ES-I3 (cell line): ENCODE measurements around the gene VEPH1.
A peak's percentile ranks its signal among the peaks of the same experiment; 100 is the strongest.

Source experiments
- H3K36me3 ChIP-seq: 2 replicates; pipeline ENCODE4 v1.6.1; 2013; ENCODE audit warnings: mild to moderate bottlenecking, low read length, control low read depth, moderate library complexity; ENCODE audit not compliant: insufficient read depth
- H3K4me1 ChIP-seq: 2 replicates; pipeline ENCODE4 v1.6.1; 2013; ENCODE audit warnings: mild to moderate bottlenecking, control low read depth, low read length; ENCODE audit not compliant: insufficient read depth
- H3K9ac ChIP-seq: 2 replicates; pipeline ENCODE4 v1.6.1; 2013; ENCODE audit warnings: low read depth, mild to moderate bottlenecking, low read length, moderate library complexity
- H3K9me3 ChIP-seq: 2 replicates; pipeline ENCODE4 v1.6.1; 2013; ENCODE audit warnings: mild to moderate bottlenecking, low read length, moderate library complexity; ENCODE audit not compliant: control insufficient read depth, insufficient read depth

VEPH1 gene

GRCh38 chr3:157502916-157503595, at the start of gene VEPH1:
TSS of gene VEPH1 (minus strand) at chr3:157503416. CDS start at chr3:157495349, 8,067 bp downstream.
- Histone ChIP-seq H3K4me1 (peaks cover 15% of the 10 kb centered on the region), H3K9me3 (no peaks in the 10 kb centered on the region), H3K36me3 (no peaks in the 10 kb centered on the region), H3K9ac (no peak within 1 kb of the TSS)

GRCh38 chr3:157551961-157552360, 48.7 kb upstream of the VEPH1 start:
- Histone ChIP-seq H3K4me1 (no peaks in the 10 kb centered on the region), H3K36me3 (no peaks in the 10 kb centered on the region), H3K9ac (no peak overlapping the region), H3K9me3 (no peaks in the 10 kb centered on the region)

- Histone ChIP-seq H3K9ac (no peak overlapping the region), H3K9me3 (no peaks in the 10 kb centered on the region), H3K4me1 (no peaks in the 10 kb centered on the region), H3K36me3 (no peaks in the 10 kb centered on the region)
Observed at GRCh38 chr3:157549498-157549897, 46.3 kb upstream of the VEPH1 start.

- Histone ChIP-seq H3K9me3 (no peaks in the 10 kb centered on the region; the same call in 1 of the 2 replicates), H3K4me1 (no peaks in the 10 kb centered on the region), H3K9ac (no peak overlapping the region), H3K36me3 (no peaks in the 10 kb centered on the region)
Observed at GRCh38 chr3:157544501-157545130, 41.4 kb upstream of the VEPH1 start.

- Histone ChIP-seq H3K9me3 (no peaks in the 10 kb centered on the region; the same call in 1 of the 2 replicates), H3K36me3 (no peaks in the 10 kb centered on the region), H3K9ac (peak overlapping the region; percentile 80), H3K4me1 (no peaks in the 10 kb centered on the region)
Observed at GRCh38 chr3:157543501-157544035, 40.4 kb upstream of the VEPH1 start.

- Histone ChIP-seq H3K9me3 (no peaks in the 10 kb centered on the region; the same call in 1 of the 2 replicates), H3K36me3 (no peaks in the 10 kb centered on the region), H3K4me1 (no peaks in the 10 kb centered on the region), H3K9ac (peak overlapping the region; percentile 80)
Observed at GRCh38 chr3:157542711-157543500, 39.7 kb upstream of the VEPH1 start.

- Histone ChIP-seq H3K9ac (no peak overlapping the region), H3K4me1 (no peaks in the 10 kb centered on the region), H3K9me3 (no peaks in the 10 kb centered on the region; the same call in 1 of the 2 replicates), H3K36me3 (no peaks in the 10 kb centered on the region)
Observed at GRCh38 chr3:157541506-157542236, 38.5 kb upstream of the VEPH1 start.

GRCh38 chr3:157540656-157541055, 37.4 kb upstream of the VEPH1 start:
- H3K9me3 ChIP-seq: no peaks in the 10 kb centered on the region; the same call in 1 of the 2 replicates
- no peaks in the 10 kb centered on the region for H3K36me3 ChIP-seq
- no peaks in the 10 kb centered on the region for H3K4me1 ChIP-seq
- H3K9ac ChIP-seq: no peak overlapping the region

GRCh38 chr3:157535667-157536066, 32.5 kb upstream of the VEPH1 start:
- Histone ChIP-seq H3K9me3 (no peaks in the 10 kb centered on the region; the same call in 1 of the 2 replicates), H3K36me3 (no peaks in the 10 kb centered on the region), H3K9ac (no peak overlapping the region), H3K4me1 (peaks cover 19% of the 10 kb centered on the region)

GRCh38 chr3:157534725-157535161, 31.5 kb upstream of the VEPH1 start:
- no peak overlapping the region for H3K9ac ChIP-seq
- H3K4me1 ChIP-seq: peaks cover 19% of the 10 kb centered on the region
- no peaks in the 10 kb centered on the region for H3K36me3 ChIP-seq
- no peaks in the 10 kb centered on the region for H3K9me3 ChIP-seq

- no peaks in the 10 kb centered on the region for H3K36me3 ChIP-seq
- peaks cover 19% of the 10 kb centered on the region for H3K4me1 ChIP-seq
- H3K9ac ChIP-seq: no peak overlapping the region
- no peaks in the 10 kb centered on the region for H3K9me3 ChIP-seq
Observed at GRCh38 chr3:157533298-157534070, 30.3 kb upstream of the VEPH1 start.

- Histone ChIP-seq H3K4me1 (peaks cover 19% of the 10 kb centered on the region), H3K36me3 (no peaks in the 10 kb centered on the region), H3K9me3 (no peaks in the 10 kb centered on the region), H3K9ac (peak overlapping the region; percentile 3; the same call in 1 of the 2 replicates)
Observed at GRCh38 chr3:157532529-157533297, 29.5 kb upstream of the VEPH1 start.

- no peak overlapping the region for H3K9ac ChIP-seq
- H3K4me1 ChIP-seq: peaks cover 19% of the 10 kb centered on the region
- H3K36me3 ChIP-seq: no peaks in the 10 kb centered on the region
- no peaks in the 10 kb centered on the region for H3K9me3 ChIP-seq
Observed at GRCh38 chr3:157531771-157532170, 28.6 kb upstream of the VEPH1 start.
